Sigmoid colon (tissue), 4 donors: ENCODE data around the gene FOXP1.

ENCODE experiments used
- EP300 ChIP-seq, 4 donors: sonication (generic); formaldehyde crosslinking; IDR thresholded peaks; one replicate each; pipeline ENCODE4 v1.6.1; 2017; ENCODE audit warnings: antibody characterized with exemption in 4 of 4
- POLR2A ChIP-seq, 2 donors: fragments of 450-650 bp; IDR thresholded peaks; one replicate each; pipeline ENCODE4 v1.6.1; 2016; ENCODE audit warnings: antibody characterized with exemption in 2 of 2, mild to moderate bottlenecking in 2 of 2, moderate library complexity in 2 of 2

DNA sequence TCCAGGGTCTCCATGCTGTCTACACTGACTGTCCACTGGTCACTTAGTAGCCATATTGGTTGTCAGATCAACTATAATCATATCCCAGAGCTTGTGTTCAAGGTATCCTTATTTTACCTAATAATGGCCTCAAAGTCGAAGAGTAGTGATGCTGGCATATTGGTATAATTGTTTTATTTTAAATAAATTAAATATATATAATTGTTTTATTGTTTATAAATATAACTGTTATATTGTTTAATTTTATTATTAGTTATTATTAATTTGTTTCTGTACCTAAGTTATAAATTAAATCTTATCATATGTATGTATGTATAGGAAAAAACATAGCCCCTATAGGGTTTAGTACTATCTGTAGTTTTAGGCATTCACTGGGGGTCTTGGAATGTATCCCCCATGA, 205.0 kb downstream of the FOXP1 start:
- TF ChIP-seq EP300 (IDR thresholded peaks at IDR 0.05) (no peak), POLR2A (IDR thresholded peaks at IDR 0.05) (no peak)
